Measurements from ENCODE around the gene DNAJC8. TPM values are rescaled to one million over a fixed set of nuclear protein-coding genes. Genes with fewer than 3 reads are reported as not detected.

Gene DNAJC8
- total RNA-seq, 1 donor from 2014 or later: 90.3 TPM

DNA sequence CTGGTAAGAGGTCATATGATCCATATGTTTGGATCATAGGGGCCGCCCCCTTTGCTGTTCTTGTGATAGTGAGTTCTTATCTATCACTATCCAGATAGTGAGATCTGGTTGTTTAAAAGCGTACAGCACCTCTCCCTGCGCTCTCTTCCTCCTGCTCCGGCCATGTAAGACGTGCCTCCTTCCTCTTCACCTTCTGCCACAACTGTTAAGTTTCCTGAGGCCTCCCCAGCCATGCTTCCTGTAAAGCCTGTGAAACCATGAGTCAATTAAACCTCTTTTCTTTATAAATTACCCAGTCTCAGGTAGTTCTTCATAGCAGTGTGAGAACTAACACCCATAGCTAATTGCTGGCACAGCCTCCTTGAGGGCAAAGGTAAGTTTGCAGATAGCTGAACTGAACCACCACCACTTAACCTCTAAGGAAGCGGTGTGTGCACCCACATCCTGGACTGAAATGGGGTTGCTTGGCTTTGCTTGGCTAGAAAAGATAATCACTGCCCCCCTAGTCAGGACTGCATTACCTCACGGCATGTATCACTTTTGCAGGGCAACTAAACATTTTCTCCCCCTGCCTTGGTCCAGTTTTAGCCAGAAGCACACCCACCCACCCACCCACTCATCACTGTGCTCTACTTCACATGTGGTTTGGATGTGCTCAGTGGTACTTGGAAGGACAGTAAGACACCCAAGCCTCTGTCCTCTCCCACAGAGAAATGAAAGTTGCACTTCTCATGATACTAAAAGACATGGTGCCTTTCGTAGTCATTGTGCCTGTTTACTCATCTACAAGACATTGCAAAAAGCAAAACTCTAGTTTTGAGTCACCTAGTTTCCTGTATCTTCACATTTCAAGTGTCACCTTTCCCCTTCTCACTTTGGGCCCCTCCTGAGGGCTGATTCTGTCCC, 33.2 kb downstream of the DNAJC8 start:
- H3K4me3 Mint-ChIP-seq (ENCODE audit: low read depth): no peak overlapping the region
- no peaks in the 10 kb centered on the region for H3K27me3 Mint-ChIP-seq
- H3K9me3 Mint-ChIP-seq (ENCODE audit: low read depth): no peaks in the 10 kb centered on the region
- TF ChIP-seq, protein P1, sequence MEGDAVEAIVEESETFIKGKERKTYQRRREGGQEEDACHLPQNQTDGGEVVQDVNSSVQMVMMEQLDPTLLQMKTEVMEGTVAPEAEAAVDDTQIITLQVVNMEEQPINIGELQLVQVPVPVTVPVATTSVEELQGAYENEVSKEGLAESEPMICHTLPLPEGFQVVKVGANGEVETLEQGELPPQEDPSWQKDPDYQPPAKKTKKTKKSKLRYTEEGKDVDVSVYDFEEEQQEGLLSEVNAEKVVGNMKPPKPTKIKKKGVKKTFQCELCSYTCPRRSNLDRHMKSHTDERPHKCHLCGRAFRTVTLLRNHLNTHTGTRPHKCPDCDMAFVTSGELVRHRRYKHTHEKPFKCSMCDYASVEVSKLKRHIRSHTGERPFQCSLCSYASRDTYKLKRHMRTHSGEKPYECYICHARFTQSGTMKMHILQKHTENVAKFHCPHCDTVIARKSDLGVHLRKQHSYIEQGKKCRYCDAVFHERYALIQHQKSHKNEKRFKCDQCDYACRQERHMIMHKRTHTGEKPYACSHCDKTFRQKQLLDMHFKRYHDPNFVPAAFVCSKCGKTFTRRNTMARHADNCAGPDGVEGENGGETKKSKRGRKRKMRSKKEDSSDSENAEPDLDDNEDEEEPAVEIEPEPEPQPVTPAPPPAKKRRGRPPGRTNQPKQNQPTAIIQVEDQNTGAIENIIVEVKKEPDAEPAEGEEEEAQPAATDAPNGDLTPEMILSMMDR (IDR thresholded peaks at IDR 0.05; ENCODE audit: unreplicated experiment): no peak
- H3K27ac Mint-ChIP-seq: peak overlapping the region; percentile 15
- DNase-seq (ENCODE audit: low spot score, unreplicated experiment): no peak
- H3K4me1 Mint-ChIP-seq (ENCODE audit: low read depth): no peaks in the 10 kb centered on the region
- H3K36me3 Mint-ChIP-seq (ENCODE audit: insufficient read depth): peaks cover 24% of the 10 kb centered on the region

DNA sequence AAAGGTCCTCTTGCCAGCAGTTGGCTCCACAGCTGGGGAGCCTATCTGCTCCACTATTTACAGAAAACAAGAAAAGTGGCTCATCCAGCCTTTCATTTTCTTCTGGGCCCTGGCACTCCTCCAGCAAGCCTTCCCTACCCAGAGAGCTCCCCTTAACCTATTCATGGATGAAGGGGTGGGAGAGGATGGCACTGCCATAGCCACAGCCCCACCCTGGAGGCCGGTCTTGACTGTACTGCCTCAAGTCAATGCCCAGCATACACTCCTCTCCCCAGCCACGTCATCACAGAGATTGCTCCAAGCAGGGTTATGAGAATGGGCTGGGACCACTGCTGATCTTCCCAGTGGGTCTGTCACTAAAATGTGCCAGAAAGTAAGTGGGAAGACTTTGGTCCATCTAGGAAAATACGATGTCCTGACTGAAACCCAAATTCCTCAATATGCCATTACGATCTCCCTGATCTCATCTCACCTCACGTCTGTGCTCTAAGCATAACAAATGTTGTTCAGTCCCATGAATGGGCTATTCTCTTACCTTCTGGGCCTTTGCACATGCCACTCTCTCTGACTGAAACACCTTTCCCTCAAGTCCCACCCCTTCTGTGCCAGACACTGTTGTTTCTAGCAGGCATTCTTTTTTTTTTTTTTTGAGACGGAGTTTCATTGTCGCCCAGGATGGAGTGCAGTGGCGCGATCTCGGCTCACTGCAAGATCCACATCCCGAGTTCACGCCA, 35.0 kb downstream of the DNAJC8 start:
- H3K4me1 Mint-ChIP-seq (ENCODE audit: low read depth): no peaks in the 10 kb centered on the region
- H3K27me3 Mint-ChIP-seq: no peaks in the 10 kb centered on the region
- peaks cover 19% of the 10 kb centered on the region for H3K36me3 Mint-ChIP-seq (ENCODE audit: insufficient read depth)
- H3K9me3 Mint-ChIP-seq (ENCODE audit: low read depth): no peaks in the 10 kb centered on the region
- H3K27ac Mint-ChIP-seq: no peak overlapping the region
- H3K4me3 Mint-ChIP-seq (ENCODE audit: low read depth): no peak overlapping the region
- no peak for DNase-seq (ENCODE audit: low spot score, unreplicated experiment)
- TF ChIP-seq, protein P1 (IDR thresholded peaks at IDR 0.05; ENCODE audit: unreplicated experiment): no peak

DNA sequence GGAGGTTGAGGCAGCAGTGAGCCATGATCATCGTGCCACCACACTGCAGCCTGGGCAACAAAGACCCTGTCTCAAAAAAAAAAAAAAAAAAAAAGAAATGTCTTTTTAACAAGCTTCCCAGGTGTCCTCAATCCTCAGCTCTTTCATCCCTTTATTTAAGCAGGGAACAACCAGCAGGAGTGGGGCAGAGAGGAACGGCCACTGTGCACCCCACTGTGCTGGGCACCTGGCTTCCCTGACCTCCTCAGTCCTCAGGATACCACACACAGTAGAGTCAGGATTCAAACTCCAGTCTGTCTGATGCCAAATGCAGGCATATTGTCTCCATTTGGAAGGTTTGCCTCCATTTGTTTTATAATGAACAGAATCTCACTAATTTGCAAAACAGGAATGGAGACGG, 36.5 kb downstream of the DNAJC8 start:
- H3K27ac Mint-ChIP-seq: no peak overlapping the region
- no peak overlapping the region for H3K4me3 Mint-ChIP-seq (ENCODE audit: low read depth)
- H3K9me3 Mint-ChIP-seq (ENCODE audit: low read depth): no peaks in the 10 kb centered on the region
- no peak for DNase-seq (ENCODE audit: low spot score, unreplicated experiment)
- TF ChIP-seq, protein P1 (IDR thresholded peaks at IDR 0.05; ENCODE audit: unreplicated experiment): no peak
- peaks cover 19% of the 10 kb centered on the region for H3K36me3 Mint-ChIP-seq (ENCODE audit: insufficient read depth)
- no peaks in the 10 kb centered on the region for H3K27me3 Mint-ChIP-seq
- no peaks in the 10 kb centered on the region for H3K4me1 Mint-ChIP-seq (ENCODE audit: low read depth)

DNA sequence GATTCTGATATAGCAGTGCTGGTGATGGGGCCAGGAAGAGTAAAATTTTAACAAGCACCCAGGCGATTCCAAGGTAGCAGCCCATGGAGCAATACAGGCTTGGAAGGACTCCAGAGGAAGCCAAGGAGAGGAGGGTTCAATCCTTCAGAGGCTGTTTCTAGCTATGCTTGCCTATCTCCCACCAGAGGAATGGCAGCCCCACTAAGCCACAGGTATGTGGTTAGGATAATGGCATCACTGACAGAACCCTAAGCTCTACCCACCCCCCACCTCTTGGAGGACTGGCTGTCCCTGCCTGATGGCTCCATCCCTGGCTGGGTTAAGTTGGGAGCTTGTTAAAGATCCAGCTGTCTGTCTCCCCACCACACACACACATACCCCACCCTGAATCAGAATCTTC, 37.0 kb downstream of the DNAJC8 start:
- no peaks in the 10 kb centered on the region for H3K4me1 Mint-ChIP-seq (ENCODE audit: low read depth)
- H3K27me3 Mint-ChIP-seq: no peaks in the 10 kb centered on the region
- no peaks in the 10 kb centered on the region for H3K9me3 Mint-ChIP-seq (ENCODE audit: low read depth)
- H3K4me3 Mint-ChIP-seq (ENCODE audit: low read depth): no peak overlapping the region
- TF ChIP-seq, protein P1 (IDR thresholded peaks at IDR 0.05; ENCODE audit: unreplicated experiment): no peak
- no peak overlapping the region for H3K27ac Mint-ChIP-seq
- H3K36me3 Mint-ChIP-seq (ENCODE audit: insufficient read depth): peaks cover 15% of the 10 kb centered on the region
- no peak for DNase-seq (ENCODE audit: low spot score, unreplicated experiment)

DNA sequence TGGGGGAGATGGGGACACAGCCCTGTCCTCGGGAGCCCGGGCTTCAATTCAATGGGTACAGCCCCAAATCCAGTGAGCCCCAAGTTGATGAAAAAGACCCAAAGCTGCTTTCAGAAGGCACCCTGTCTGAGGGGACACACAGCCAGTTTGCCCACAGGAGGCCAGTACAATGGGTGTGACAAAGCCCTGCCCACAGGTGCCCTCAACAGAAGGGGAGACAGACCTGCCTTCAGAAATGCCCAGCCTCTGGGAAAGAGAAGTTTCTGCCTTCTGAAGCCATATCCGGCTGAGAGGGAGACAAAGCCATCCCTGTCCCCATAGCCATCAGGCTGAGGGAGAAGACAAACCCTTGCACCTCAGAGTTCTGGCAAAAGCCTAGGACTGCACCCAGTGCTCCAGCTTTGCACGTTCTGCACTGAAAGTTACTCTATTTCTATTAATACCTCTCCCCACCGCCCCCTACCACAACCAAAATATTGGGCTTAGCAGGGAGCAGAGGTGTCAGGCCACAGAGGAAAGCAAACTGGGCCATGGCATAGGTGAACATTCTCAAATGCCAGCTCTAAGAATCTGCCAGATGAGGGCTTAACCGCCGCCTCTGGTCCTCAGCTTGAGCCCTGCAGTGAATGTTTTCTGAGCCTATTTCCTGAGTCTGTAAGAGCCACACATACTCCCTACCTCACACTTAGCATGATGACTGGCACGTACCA, 38.3 kb downstream of the DNAJC8 start:
- H3K9me3 Mint-ChIP-seq (ENCODE audit: low read depth): no peaks in the 10 kb centered on the region
- H3K4me1 Mint-ChIP-seq (ENCODE audit: low read depth): no peaks in the 10 kb centered on the region
- no peak for DNase-seq (ENCODE audit: low spot score, unreplicated experiment)
- no peak overlapping the region for H3K4me3 Mint-ChIP-seq (ENCODE audit: low read depth)
- TF ChIP-seq, protein P1 (IDR thresholded peaks at IDR 0.05; ENCODE audit: unreplicated experiment): no peak
- H3K36me3 Mint-ChIP-seq (ENCODE audit: insufficient read depth): peaks cover 11% of the 10 kb centered on the region
- no peaks in the 10 kb centered on the region for H3K27me3 Mint-ChIP-seq
- no peak overlapping the region for H3K27ac Mint-ChIP-seq
